H1 (cell line): Measurements from ENCODE around the gene SCYGR7.

Source experiments
- FOSL1 ChIP-seq: IDR thresholded peaks from 2 replicates; pipeline ENCODE4 v1.6.1; 2011; ENCODE audit warnings: mild to moderate bottlenecking, low read depth, low read length, moderate library complexity; ENCODE audit not compliant: insufficient read depth
- JUN ChIP-seq: IDR thresholded peaks from 2 replicates; pipeline ENCODE4 v1.6.1; 2011; ENCODE audit warnings: low read depth, mild to moderate bottlenecking, improper control_type of control experiment, low read length
- POLR2A ChIP-seq, 2 experiments: IDR thresholded peaks; 1 replicate in 1 of 2; 2 replicates in 1 of 2; pipeline ENCODE4 v1.6.1; 2011; ENCODE audit warnings: low read depth in 2 of 2, low read length in 2 of 2, mild to moderate bottlenecking in 2 of 2; ENCODE audit errors: control extremely low read depth in 1 of 2
- POLR2AphosphoS5 ChIP-seq: IDR thresholded peaks from 2 replicates; pipeline ENCODE4 v1.6.1; 2011; ENCODE audit warnings: low read depth, low read length
- SP1 ChIP-seq: IDR thresholded peaks from 2 replicates; pipeline ENCODE4 v1.6.1; 2011; ENCODE audit warnings: low read depth, low read length
- YY1 ChIP-seq: IDR thresholded peaks from 2 replicates; pipeline ENCODE4 v1.6.1; 2011; ENCODE audit warnings: low read depth, mild to moderate bottlenecking, low read length
- TF ChIP-seq, protein P1 (sequence below), 3 experiments: IDR thresholded peaks; 1 replicate in 2 of 3; 2 replicates in 1 of 3; pipeline versions ENCODE4 v1.5.1 to v1.6.1; 2011; ENCODE audit warnings: low read length in 3 of 3, mild to moderate bottlenecking in 3 of 3, inconsistent platforms in 2 of 3, low read depth in 1 of 3, moderate library complexity in 1 of 3; ENCODE audit not compliant: insufficient read depth in 1 of 3; ENCODE audit errors: control extremely low read depth in 1 of 3

- TF ChIP-seq POLR2A (IDR thresholded peaks at IDR 0.05; ENCODE audit: control extremely low read depth in 1 of 2, low read depth in 2 of 2, low read length in 2 of 2) (no peak), YY1 (no peak), SP1 (no peak), POLR2AphosphoS5 (no peak), JUN (no peak), FOSL1 (no peak)
- TF ChIP-seq, protein P1, sequence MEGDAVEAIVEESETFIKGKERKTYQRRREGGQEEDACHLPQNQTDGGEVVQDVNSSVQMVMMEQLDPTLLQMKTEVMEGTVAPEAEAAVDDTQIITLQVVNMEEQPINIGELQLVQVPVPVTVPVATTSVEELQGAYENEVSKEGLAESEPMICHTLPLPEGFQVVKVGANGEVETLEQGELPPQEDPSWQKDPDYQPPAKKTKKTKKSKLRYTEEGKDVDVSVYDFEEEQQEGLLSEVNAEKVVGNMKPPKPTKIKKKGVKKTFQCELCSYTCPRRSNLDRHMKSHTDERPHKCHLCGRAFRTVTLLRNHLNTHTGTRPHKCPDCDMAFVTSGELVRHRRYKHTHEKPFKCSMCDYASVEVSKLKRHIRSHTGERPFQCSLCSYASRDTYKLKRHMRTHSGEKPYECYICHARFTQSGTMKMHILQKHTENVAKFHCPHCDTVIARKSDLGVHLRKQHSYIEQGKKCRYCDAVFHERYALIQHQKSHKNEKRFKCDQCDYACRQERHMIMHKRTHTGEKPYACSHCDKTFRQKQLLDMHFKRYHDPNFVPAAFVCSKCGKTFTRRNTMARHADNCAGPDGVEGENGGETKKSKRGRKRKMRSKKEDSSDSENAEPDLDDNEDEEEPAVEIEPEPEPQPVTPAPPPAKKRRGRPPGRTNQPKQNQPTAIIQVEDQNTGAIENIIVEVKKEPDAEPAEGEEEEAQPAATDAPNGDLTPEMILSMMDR (IDR thresholded peaks at IDR 0.05; ENCODE audit: control extremely low read depth in 1 of 3, insufficient read depth in 1 of 3, low read depth in 1 of 3, low read length in 3 of 3) = peak; percentile 36 to 66 (median 56)
Observed at GRCh38 chr2:227774011-227774624, 46.0 kb downstream of the SCYGR7 start.
